ENCODE data around the gene AFAP1L2.

Gene AFAP1L2

GRCh38 chr10:114301177-114301576 is 103.1 kb downstream of the AFAP1L2 start:
- DNase-seq (ENCODE audit: low read depth) = no peak
- H3K4me3 ChIP-seq (ENCODE audit: low read length) = no peak overlapping the region
- TF ChIP-seq CTCF (conservative IDR thresholded peaks at IDR 0.05; ENCODE audit: low read depth, low read length) = no peak

- DNase-seq (ENCODE audit: low read depth) = no peak
- no peak for TF ChIP-seq CTCF (conservative IDR thresholded peaks at IDR 0.05; ENCODE audit: low read depth, low read length)
- H3K4me3 ChIP-seq (ENCODE audit: low read length) = no peak overlapping the region
These were observed 104.2 kb downstream of the AFAP1L2 start for GRCh38 chr10:114300036-114300645.

GRCh38 chr10:114297136-114297705 is 107.1 kb downstream of the AFAP1L2 start:
- DNase-seq (ENCODE audit: low read depth) = no peak
- TF ChIP-seq CTCF (conservative IDR thresholded peaks at IDR 0.05; ENCODE audit: low read depth, low read length) = no peak
- H3K4me3 ChIP-seq (ENCODE audit: low read length) = no peak overlapping the region

- no peak for TF ChIP-seq CTCF (conservative IDR thresholded peaks at IDR 0.05; ENCODE audit: low read depth, low read length)
- no peak for DNase-seq (ENCODE audit: low read depth)
These were observed 108.9 kb downstream of the AFAP1L2 start for GRCh38 chr10:114295393-114295792.

GRCh38 chr10:114294549-114294948 is 109.8 kb downstream of the AFAP1L2 start:
- no peak overlapping the region for H3K4me3 ChIP-seq (ENCODE audit: low read length)
- no peak for DNase-seq (ENCODE audit: low read depth)
- no peak for TF ChIP-seq CTCF (conservative IDR thresholded peaks at IDR 0.05; ENCODE audit: low read depth, low read length)

More at GRCh38 chr10:114295393-114295792, 108.9 kb downstream of the AFAP1L2 start:
- H3K4me3 ChIP-seq (ENCODE audit: low read length) = no peak overlapping the region

- TF ChIP-seq CTCF (conservative IDR thresholded peaks at IDR 0.05; ENCODE audit: low read depth, low read length) = no peak
- DNase-seq (ENCODE audit: low read depth) = no peak
- H3K4me3 ChIP-seq (ENCODE audit: low read length) = no peak overlapping the region
These were observed 111.2 kb downstream of the AFAP1L2 start for GRCh38 chr10:114293075-114293474.

GRCh38 chr10:114291516-114291915 is 112.8 kb downstream of the AFAP1L2 start:
- no peak for DNase-seq (ENCODE audit: low read depth)
- no peak overlapping the region for H3K4me3 ChIP-seq (ENCODE audit: low read length)
- no peak for TF ChIP-seq CTCF (conservative IDR thresholded peaks at IDR 0.05; ENCODE audit: low read depth, low read length)
